Neural cell (in vitro differentiated cells): ENCODE data around the gene PDS5B. TPM values are rescaled to one million over a fixed set of nuclear protein-coding genes. Genes with fewer than 3 reads are reported as not detected.

Experiments used
- H2AFZ ChIP-seq: fragments of 200-600, 300-800 bp; sonication (generic), shearing (Covaris generic); 2 replicates; pipeline ENCODE4 v1.6.0; 2014; ENCODE audit warnings: low read depth, mild to moderate bottlenecking, antibody characterized with exemption, low read length, moderate library complexity
- H3F3A ChIP-seq: fragments of 200-600 bp; shearing (Covaris generic); 2 replicates; pipeline ENCODE4 v1.6.1; 2016; ENCODE audit warnings: mild to moderate bottlenecking, moderate library complexity, mixed read lengths, antibody characterized with exemption, low read length; ENCODE audit not compliant: insufficient read depth, poor library complexity, severe bottlenecking
- H3K27ac ChIP-seq: fragments of 200-600, 300-800 bp; sonication (generic), shearing (Covaris generic); 2 replicates; pipeline ENCODE4 v1.5.1; 2014; ENCODE audit warnings: mild to moderate bottlenecking, low read length, moderate library complexity
- H3K27me3 ChIP-seq: fragments of 300-800, 200-600 bp; sonication (generic), shearing (Covaris generic); 2 replicates; pipeline ENCODE4 v1.6.0; 2014; ENCODE audit warnings: mild to moderate bottlenecking, low read depth, low read length, moderate library complexity; ENCODE audit not compliant: insufficient read depth
- H3K36me3 ChIP-seq: fragments of 300-800, 200-600 bp; sonication (generic), shearing (Covaris generic); 2 replicates; pipeline ENCODE4 v1.5.1; 2014; ENCODE audit warnings: mild to moderate bottlenecking, antibody characterized with exemption, low read length, moderate library complexity; ENCODE audit not compliant: insufficient read depth
- H3K4me2 ChIP-seq: fragments of 300-800, 200-600 bp; sonication (generic), shearing (Covaris generic); 2 replicates; pipeline ENCODE4 v1.6.0; 2014; ENCODE audit warnings: mild to moderate bottlenecking, low read length
- H3K4me3 ChIP-seq: fragments of 300-800, 200-600 bp; sonication (generic), shearing (Covaris generic); 2 replicates; pipeline ENCODE4 v1.5.1; 2014; ENCODE audit warnings: mild to moderate bottlenecking, low read length, moderate library complexity
- H3K79me2 ChIP-seq: fragments of 200-600 bp; shearing (Covaris generic); replicated peaks from 2 replicates; pipeline ENCODE4 v1.6.0; 2014; ENCODE audit warnings: mild to moderate bottlenecking, low read length, moderate library complexity; ENCODE audit not compliant: insufficient read depth
- H3K9ac ChIP-seq: fragments of 300-800, 200-600 bp; sonication (generic), shearing (Covaris generic); 2 replicates; pipeline ENCODE4 v1.6.1; 2016; ENCODE audit warnings: mild to moderate bottlenecking, low read length, mixed read lengths
- H3K9me2 ChIP-seq: fragments of 200-600 bp; shearing (Covaris generic); 2 replicates; pipeline ENCODE4 v1.6.1; 2016; ENCODE audit warnings: mild to moderate bottlenecking, low read length, mixed read lengths; ENCODE audit not compliant: insufficient read depth
- H3K9me3 ChIP-seq: fragments of 200-600, 300-800 bp; sonication (generic), shearing (Covaris generic); 2 replicates; pipeline ENCODE4 v1.6.1; 2016; ENCODE audit warnings: mild to moderate bottlenecking, mixed run types, low read length, moderate library complexity, mixed read lengths
- H4K20me1 ChIP-seq: fragments of 200-600 bp; shearing (Covaris generic); 2 replicates; pipeline ENCODE4 v1.6.1; 2016; ENCODE audit warnings: mild to moderate bottlenecking, mixed run types; ENCODE audit not compliant: insufficient read depth
- CTCF ChIP-seq: fragments of 450-650 bp; IDR thresholded peaks from 2 replicates; pipeline ENCODE4 v1.5.1; 2014; ENCODE audit warnings: antibody characterized with exemption, mild to moderate bottlenecking, moderate library complexity; ENCODE audit not compliant: poor library complexity, severe bottlenecking
- EP300 ChIP-seq: fragments of 450-650 bp; conservative IDR thresholded peaks from 2 replicates; pipeline ENCODE4 v1.6.1; 2014; ENCODE audit warnings: antibody characterized with exemption, mild to moderate bottlenecking, moderate library complexity; ENCODE audit not compliant: poor library complexity, severe bottlenecking
- MXI1 ChIP-seq: fragments of 450-650 bp; conservative IDR thresholded peaks from 2 replicates; pipeline ENCODE4 v1.6.1; 2014; ENCODE audit warnings: antibody characterized with exemption, mild to moderate bottlenecking; ENCODE audit not compliant: poor library complexity, severe bottlenecking
- POLR2AphosphoS5 ChIP-seq: IDR thresholded peaks from 2 replicates; pipeline ENCODE4 v1.6.1; 2012
- RAD21 ChIP-seq: fragments of 450-650 bp; conservative IDR thresholded peaks from 2 replicates; pipeline ENCODE4 v1.6.1; 2014; ENCODE audit warnings: antibody characterized with exemption, mild to moderate bottlenecking, moderate library complexity
- SMC3 ChIP-seq: fragments of 450-650 bp; conservative IDR thresholded peaks from 2 replicates; pipeline ENCODE4 v1.6.1; 2014; ENCODE audit warnings: antibody characterized with exemption, mild to moderate bottlenecking, moderate library complexity; ENCODE audit not compliant: poor library complexity
- TAF1 ChIP-seq: IDR thresholded peaks from 2 replicates; pipeline ENCODE4 v1.6.1; 2012; ENCODE audit warnings: low read depth
- polyA plus RNA-seq: library from polyadenylated mRNA; depleted of rRNA; stranded (reverse); fragments of >200 nt; gene quantifications from 2 replicates; pipeline ENCODE4 v1.2.3, GENCODE V29; 2014
- TF ChIP-seq, protein P1 (sequence below): IDR thresholded peaks from 2 replicates; pipeline ENCODE4 v1.6.1; 2012; ENCODE audit warnings: borderline replicate concordance

PDS5B gene
- polyA plus RNA-seq, 1 donor from 2014 or later = 27.6 TPM

DNA sequence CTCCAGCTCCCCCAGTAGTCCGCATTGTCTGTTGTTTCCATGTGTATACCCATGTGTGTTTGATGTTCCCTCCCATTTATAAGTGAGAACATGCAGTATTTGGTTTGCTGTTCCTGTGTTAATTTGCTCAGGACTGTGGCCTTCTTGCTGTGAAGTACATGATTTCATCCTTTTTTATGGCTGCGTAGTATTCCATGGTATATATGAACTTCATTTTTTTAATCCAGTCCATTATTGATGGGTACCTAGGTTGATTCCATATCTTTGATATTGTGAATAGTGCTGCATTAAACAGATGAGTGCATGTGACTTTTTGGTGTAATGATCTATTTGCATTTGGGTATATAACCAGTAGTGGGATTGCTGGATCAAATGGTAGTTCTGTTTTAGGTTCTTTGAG lies 175.2 kb downstream of the PDS5B start:
- Histone ChIP-seq H3K9ac (no peak overlapping the region), H4K20me1 (no peaks in the 10 kb centered on the region), H3K36me3 (peaks cover 21% of the 10 kb centered on the region), H3K27ac (no peak overlapping the region), H3K27me3 (no peaks in the 10 kb centered on the region), H3F3A (no peaks in the 10 kb centered on the region), H3K4me3 (no peak overlapping the region), H2AFZ (no peak overlapping the region), H3K9me2 (no peaks in the 10 kb centered on the region), H3K79me2 (no peaks in the 10 kb centered on the region), H3K4me2 (no peak overlapping the region), H3K9me3 (no peaks in the 10 kb centered on the region)
- TF ChIP-seq TAF1 (no peak), RAD21 (no peak)

- no peaks in the 10 kb centered on the region for H3K9me3 ChIP-seq
- peaks cover 6% of the 10 kb centered on the region for H3K36me3 ChIP-seq
- H3K9ac ChIP-seq = no peak overlapping the region
- no peaks in the 10 kb centered on the region for H3K27me3 ChIP-seq
- no peaks in the 10 kb centered on the region for H4K20me1 ChIP-seq
- H2AFZ ChIP-seq = no peak overlapping the region
- no peak overlapping the region for H3K4me2 ChIP-seq
- no peak overlapping the region for H3K27ac ChIP-seq
- H3K4me3 ChIP-seq = no peak overlapping the region
- H3K9me2 ChIP-seq = no peaks in the 10 kb centered on the region
- TF ChIP-seq TAF1 = no peak
- no peak for TF ChIP-seq MXI1
- TF ChIP-seq, protein P1, sequence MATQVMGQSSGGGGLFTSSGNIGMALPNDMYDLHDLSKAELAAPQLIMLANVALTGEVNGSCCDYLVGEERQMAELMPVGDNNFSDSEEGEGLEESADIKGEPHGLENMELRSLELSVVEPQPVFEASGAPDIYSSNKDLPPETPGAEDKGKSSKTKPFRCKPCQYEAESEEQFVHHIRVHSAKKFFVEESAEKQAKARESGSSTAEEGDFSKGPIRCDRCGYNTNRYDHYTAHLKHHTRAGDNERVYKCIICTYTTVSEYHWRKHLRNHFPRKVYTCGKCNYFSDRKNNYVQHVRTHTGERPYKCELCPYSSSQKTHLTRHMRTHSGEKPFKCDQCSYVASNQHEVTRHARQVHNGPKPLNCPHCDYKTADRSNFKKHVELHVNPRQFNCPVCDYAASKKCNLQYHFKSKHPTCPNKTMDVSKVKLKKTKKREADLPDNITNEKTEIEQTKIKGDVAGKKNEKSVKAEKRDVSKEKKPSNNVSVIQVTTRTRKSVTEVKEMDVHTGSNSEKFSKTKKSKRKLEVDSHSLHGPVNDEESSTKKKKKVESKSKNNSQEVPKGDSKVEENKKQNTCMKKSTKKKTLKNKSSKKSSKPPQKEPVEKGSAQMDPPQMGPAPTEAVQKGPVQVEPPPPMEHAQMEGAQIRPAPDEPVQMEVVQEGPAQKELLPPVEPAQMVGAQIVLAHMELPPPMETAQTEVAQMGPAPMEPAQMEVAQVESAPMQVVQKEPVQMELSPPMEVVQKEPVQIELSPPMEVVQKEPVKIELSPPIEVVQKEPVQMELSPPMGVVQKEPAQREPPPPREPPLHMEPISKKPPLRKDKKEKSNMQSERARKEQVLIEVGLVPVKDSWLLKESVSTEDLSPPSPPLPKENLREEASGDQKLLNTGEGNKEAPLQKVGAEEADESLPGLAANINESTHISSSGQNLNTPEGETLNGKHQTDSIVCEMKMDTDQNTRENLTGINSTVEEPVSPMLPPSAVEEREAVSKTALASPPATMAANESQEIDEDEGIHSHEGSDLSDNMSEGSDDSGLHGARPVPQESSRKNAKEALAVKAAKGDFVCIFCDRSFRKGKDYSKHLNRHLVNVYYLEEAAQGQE = no peak
- no peak for TF ChIP-seq SMC3
- no peak for TF ChIP-seq CTCF
- no peaks in the 10 kb centered on the region for H3K79me2 ChIP-seq
- no peaks in the 10 kb centered on the region for H3F3A ChIP-seq
Measured at GRCh38 chr13:32779119-32779518, 192.9 kb downstream of the PDS5B start.

GRCh38 chr13:32781906-32782305 lies 195.7 kb downstream of the PDS5B start:
- TF ChIP-seq POLR2AphosphoS5 (no peak), EP300 (no peak), CTCF (no peak), MXI1 (no peak), TAF1 (no peak)
- TF ChIP-seq, protein P1 = no peak
- peaks cover 6% of the 10 kb centered on the region for H3K36me3 ChIP-seq
- no peaks in the 10 kb centered on the region for H3K9me3 ChIP-seq
- H3K79me2 ChIP-seq = no peaks in the 10 kb centered on the region
- no peak overlapping the region for H3K27ac ChIP-seq
- H3K9ac ChIP-seq = no peak overlapping the region
- H3K27me3 ChIP-seq = no peaks in the 10 kb centered on the region
- H3K4me2 ChIP-seq = no peak overlapping the region
- H4K20me1 ChIP-seq = no peaks in the 10 kb centered on the region
- H2AFZ ChIP-seq = no peak overlapping the region
- no peaks in the 10 kb centered on the region for H3K9me2 ChIP-seq
- H3K4me3 ChIP-seq = no peak overlapping the region
- no peaks in the 10 kb centered on the region for H3F3A ChIP-seq
